Epithelial cell of proximal tubule (primary cell): ENCODE measurements around the gene HAUS1. TPM values are rescaled to one million over a fixed set of nuclear protein-coding genes. Genes with fewer than 3 reads are reported as not detected.
"Not testable (repeated sequence)": the region's sequence is repeated elsewhere in the genome, so short reads cannot be mapped to it uniquely, and the experiment has no call there.

ENCODE experiments used
- DNase-seq: peaks from one replicate; pipeline ENCODE4 v3.0.0-alpha.2; 2011; ENCODE audit warnings: low read depth
- H3K4me3 ChIP-seq: 2 replicates; pipeline ENCODE4 v1.5.1; 2011; ENCODE audit warnings: low read depth, mild to moderate bottlenecking, low read length
- total RNA-seq: library from RNA; depleted of rRNA; stranded (reverse); fragments of >200 nt; gene quantifications from 2 replicates; pipeline ENCODE4 v1.2.3, GENCODE V29; 2015
- TF ChIP-seq, protein P1 (sequence below): conservative IDR thresholded peaks from 2 replicates; pipeline ENCODE4 v1.5.1; 2012; ENCODE audit warnings: low read depth, mild to moderate bottlenecking, low read length

The HAUS1 gene
- total RNA-seq, 1 donor from 2014 or later = 123 TPM

- H3K4me3 ChIP-seq = no peak overlapping the region
- DNase-seq = peak; percentile 90
- TF ChIP-seq, protein P1, sequence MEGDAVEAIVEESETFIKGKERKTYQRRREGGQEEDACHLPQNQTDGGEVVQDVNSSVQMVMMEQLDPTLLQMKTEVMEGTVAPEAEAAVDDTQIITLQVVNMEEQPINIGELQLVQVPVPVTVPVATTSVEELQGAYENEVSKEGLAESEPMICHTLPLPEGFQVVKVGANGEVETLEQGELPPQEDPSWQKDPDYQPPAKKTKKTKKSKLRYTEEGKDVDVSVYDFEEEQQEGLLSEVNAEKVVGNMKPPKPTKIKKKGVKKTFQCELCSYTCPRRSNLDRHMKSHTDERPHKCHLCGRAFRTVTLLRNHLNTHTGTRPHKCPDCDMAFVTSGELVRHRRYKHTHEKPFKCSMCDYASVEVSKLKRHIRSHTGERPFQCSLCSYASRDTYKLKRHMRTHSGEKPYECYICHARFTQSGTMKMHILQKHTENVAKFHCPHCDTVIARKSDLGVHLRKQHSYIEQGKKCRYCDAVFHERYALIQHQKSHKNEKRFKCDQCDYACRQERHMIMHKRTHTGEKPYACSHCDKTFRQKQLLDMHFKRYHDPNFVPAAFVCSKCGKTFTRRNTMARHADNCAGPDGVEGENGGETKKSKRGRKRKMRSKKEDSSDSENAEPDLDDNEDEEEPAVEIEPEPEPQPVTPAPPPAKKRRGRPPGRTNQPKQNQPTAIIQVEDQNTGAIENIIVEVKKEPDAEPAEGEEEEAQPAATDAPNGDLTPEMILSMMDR = no peak
Observed at GRCh38 chr18:46155641-46156051, 51.5 kb downstream of the HAUS1 start.

GRCh38 chr18:46156124-46156745 is 52.0 kb downstream of the HAUS1 start:
- no peak overlapping the region for H3K4me3 ChIP-seq
- TF ChIP-seq, protein P1 = no peak
- DNase-seq = no peak

GRCh38 chr18:46156843-46157242 is 52.7 kb downstream of the HAUS1 start:
- H3K4me3 ChIP-seq = no peak overlapping the region
- DNase-seq = no peak
- TF ChIP-seq, protein P1 = no peak

- TF ChIP-seq, protein P1 = no peak
- H3K4me3 ChIP-seq = no peak overlapping the region
- DNase-seq = no peak
Observed at GRCh38 chr18:46158499-46158898, 54.3 kb downstream of the HAUS1 start.

- TF ChIP-seq, protein P1 = no peak
- no peak overlapping the region for H3K4me3 ChIP-seq
- no peak for DNase-seq
Observed at GRCh38 chr18:46160050-46160798, 56.0 kb downstream of the HAUS1 start.

GRCh38 chr18:46160840-46161239 is 56.7 kb downstream of the HAUS1 start:
- not testable (repeated sequence) for DNase-seq, H3K4me3 ChIP-seq

DNA sequence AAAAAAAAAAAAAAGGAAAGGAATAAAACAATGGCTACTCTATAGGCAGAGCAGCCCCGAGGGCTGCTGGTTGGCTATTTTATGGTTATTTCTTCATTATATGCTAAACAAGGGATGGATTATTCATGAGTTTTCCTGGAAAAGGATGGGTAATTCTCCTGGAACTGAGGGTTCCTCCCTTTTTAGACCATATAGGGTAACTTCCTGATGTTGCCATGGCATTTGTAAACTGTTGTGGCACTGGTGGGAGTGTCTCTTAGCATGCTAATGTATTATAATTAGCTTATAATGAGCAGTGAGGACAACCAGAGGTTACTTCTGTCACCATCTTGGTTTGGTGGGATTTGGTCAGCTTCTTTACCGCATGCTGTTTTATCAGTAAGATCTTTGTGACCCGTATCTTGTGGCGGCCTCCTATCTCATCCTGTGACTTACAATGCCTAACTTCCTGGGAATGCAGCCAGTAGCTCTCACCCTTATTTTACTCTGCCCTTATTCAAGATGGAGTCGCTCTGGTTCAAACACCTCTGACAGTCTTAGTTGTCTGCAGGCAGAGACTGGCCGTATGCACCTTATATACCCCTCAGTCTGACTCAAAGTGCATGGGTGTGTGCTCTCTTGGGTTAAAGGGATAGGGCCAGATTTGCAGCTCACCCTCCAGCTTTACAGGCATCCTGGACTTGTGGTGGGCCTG is 57.7 kb downstream of the HAUS1 start:
- no peak overlapping the region for H3K4me3 ChIP-seq
- no peak for DNase-seq
- TF ChIP-seq, protein P1 = no peak
